ENCODE measurements around the gene AKR7A2. TPM values are rescaled to one million over a fixed set of nuclear protein-coding genes. Genes with fewer than 3 reads are reported as not detected.

AKR7A2 gene
- total RNA-seq, 4 donors from 2014 or later = 45.4 to 80.2 (median 60.2) TPM

DNA sequence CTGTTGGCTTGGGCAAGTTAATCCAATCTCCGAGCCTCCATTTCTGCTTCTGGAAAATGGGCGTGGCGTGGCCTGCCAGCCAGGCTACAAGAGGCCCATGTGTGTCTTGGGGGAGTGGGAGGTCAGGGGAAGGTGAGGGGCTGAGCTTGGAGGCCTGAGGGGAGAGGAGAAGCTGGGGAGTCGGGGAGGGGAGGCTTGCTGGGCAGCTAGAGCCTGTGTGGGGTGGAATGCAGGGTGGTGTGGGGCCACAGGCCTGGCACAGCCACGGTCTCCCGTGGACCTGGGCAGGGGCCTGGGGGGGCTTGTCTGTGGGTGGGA, 14.8 kb upstream of the AKR7A2 start:
- Histone ChIP-seq H3K4me1 (no peaks in the 10 kb centered on the region), H3K9me3 (no peaks in the 10 kb centered on the region), H3K4me3 (no peak overlapping the region), H3K27me3 (no peaks in the 10 kb centered on the region), H3K36me3 (peaks cover 0 to 59% of the 10 kb centered on the region in 2 donors), H3K27ac (no peak overlapping the region)
- in situ Hi-C loops (cut with MboI; ENCODE audit: low sequenced_read_pairs in 4 of 4) (no loop called here), intact Hi-C loops (cut with DNase I; ENCODE audit: low total_unique reads) (no loop called here)
- no peak for TF ChIP-seq CTCF (IDR thresholded peaks at IDR 0.05 in 4 of 5, conservative IDR thresholded peaks at IDR 0.05 in 1 of 5)
- no peak for TF ChIP-seq POLR2A (IDR thresholded peaks at IDR 0.05)
- DNase-seq = no peak
- ATAC-seq = no peak

DNA sequence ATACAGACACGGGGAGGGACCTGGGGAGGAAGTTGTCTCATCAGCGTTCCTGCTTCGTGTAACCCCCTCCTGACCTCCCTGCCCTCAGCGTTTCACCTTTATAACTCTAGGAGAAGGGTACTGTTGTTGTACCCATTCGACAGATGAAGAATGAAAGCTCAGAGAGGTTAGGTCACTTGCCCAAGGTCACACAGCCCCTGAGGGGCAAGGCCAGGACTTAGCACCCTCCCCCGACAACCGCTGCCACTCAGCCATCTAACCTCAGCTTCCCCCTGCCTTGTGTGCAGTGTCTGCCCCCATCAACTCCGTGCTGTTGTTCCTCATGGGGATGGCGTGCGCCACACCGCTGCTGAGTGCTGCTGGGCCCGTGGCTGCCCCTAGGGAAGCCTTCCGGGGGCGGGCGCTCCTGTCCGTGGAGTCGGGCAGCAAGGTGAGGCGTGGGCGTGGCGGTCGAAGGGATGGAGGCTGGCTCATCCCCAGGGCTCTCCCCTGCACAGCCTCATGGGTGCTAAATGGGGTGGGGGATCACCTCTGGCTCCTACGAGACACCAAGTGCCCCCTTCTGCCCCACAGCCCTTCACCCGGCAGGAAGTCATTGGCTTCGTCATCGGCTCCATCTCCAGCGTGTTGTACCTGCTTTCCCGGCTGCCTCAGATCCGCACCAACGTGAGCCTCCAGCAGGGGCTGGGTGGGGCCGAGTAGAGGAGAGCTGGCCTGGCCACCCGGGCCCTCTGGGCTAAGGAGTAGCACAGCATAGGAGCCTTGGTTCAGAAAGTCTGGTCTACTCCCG, 14.2 kb upstream of the AKR7A2 start:
- no peaks in the 10 kb centered on the region for H3K9me3 ChIP-seq
- intact Hi-C loops (cut with DNase I; ENCODE audit: low total_unique reads) (no loop called here), in situ Hi-C loops (cut with MboI; ENCODE audit: low sequenced_read_pairs in 4 of 4) (no loop called here)
- ATAC-seq (no peak), DNase-seq (no peak)
- no peak overlapping the region for H3K4me3 ChIP-seq
- TF ChIP-seq POLR2A (IDR thresholded peaks at IDR 0.05) (no peak), CTCF (IDR thresholded peaks at IDR 0.05 in 4 of 5, conservative IDR thresholded peaks at IDR 0.05 in 1 of 5) (no peak)
- H3K27ac ChIP-seq = no peak overlapping the region
- peaks cover 0 to 59% of the 10 kb centered on the region in 2 donors for H3K36me3 ChIP-seq
- H3K27me3 ChIP-seq = no peaks in the 10 kb centered on the region
- no peaks in the 10 kb centered on the region for H3K4me1 ChIP-seq

- H3K27me3 ChIP-seq = no peaks in the 10 kb centered on the region
- TF ChIP-seq CTCF (IDR thresholded peaks at IDR 0.05 in 4 of 5, conservative IDR thresholded peaks at IDR 0.05 in 1 of 5) (no peak), POLR2A (IDR thresholded peaks at IDR 0.05) (no peak)
- no peak overlapping the region for H3K27ac ChIP-seq
- ATAC-seq (no peak), DNase-seq (no peak)
- H3K4me3 ChIP-seq = no peak overlapping the region
- H3K4me1 ChIP-seq = no peaks in the 10 kb centered on the region
- in situ Hi-C loops (cut with MboI; ENCODE audit: low sequenced_read_pairs in 4 of 4) = no loop called here
- intact Hi-C loops (cut with DNase I; ENCODE audit: low total_unique reads) = no loop called here
- H3K36me3 ChIP-seq = peaks cover 0 to 59% of the 10 kb centered on the region in 2 donors
- H3K9me3 ChIP-seq = no peaks in the 10 kb centered on the region
Observed at GRCh38 chr1:19325368-19325957, 13.5 kb upstream of the AKR7A2 start.

GRCh38 chr1:19324665-19324990, 12.7 kb upstream of the AKR7A2 start:
- no peak for TF ChIP-seq CTCF (IDR thresholded peaks at IDR 0.05 in 4 of 5, conservative IDR thresholded peaks at IDR 0.05 in 1 of 5)
- TF ChIP-seq POLR2A (IDR thresholded peaks at IDR 0.05) = no peak
- DNase-seq = no peak
- Histone ChIP-seq H3K27ac (no peak overlapping the region), H3K4me3 (no peak overlapping the region), H3K9me3 (no peaks in the 10 kb centered on the region), H3K36me3 (peaks cover 0 to 60% of the 10 kb centered on the region in 2 donors), H3K4me1 (no peaks in the 10 kb centered on the region), H3K27me3 (no peaks in the 10 kb centered on the region)
- intact Hi-C loops (cut with DNase I; ENCODE audit: low total_unique reads) = no loop called here
- ATAC-seq = no peak
- in situ Hi-C loops (cut with MboI; ENCODE audit: low sequenced_read_pairs in 4 of 4) = no loop called here

All from gastrocnemius medialis (tissue), 4 donors.